Immature natural killer cell (primary cell): ENCODE measurements around the gene HACD3. TPM values are rescaled to one million over a fixed set of nuclear protein-coding genes. Genes with fewer than 3 reads are reported as not detected.

Experiments used
- DNase-seq, 3 donors: peaks; one replicate each; pipeline ENCODE4 v3.0.0; 2022; ENCODE audit warnings: mixed read lengths in 1 of 3
- H3K27ac Mint-ChIP-seq, 6 donors: one replicate each; pipeline ENCODE4 v1.8.0; 2020; ENCODE audit warnings: mixed read lengths in 6 of 6, mild to moderate bottlenecking in 5 of 6, inconsistent platforms in 4 of 6, moderate library complexity in 3 of 6
- H3K27me3 Mint-ChIP-seq, 3 donors: one replicate each; pipeline ENCODE4 v1.8.0; 2020 to 2021; ENCODE audit warnings: low read depth in 3 of 3, mild to moderate bottlenecking in 3 of 3, mixed read lengths in 3 of 3, moderate library complexity in 3 of 3, inconsistent platforms in 1 of 3
- H3K36me3 Mint-ChIP-seq, 3 donors: one replicate each; pipeline ENCODE4 v1.8.0; 2020; ENCODE audit warnings: mixed read lengths in 3 of 3, inconsistent platforms in 2 of 3, mild to moderate bottlenecking in 2 of 3
- H3K4me1 Mint-ChIP-seq, 2 donors: one replicate each; pipeline ENCODE4 v1.8.0; 2020; ENCODE audit warnings: inconsistent platforms in 2 of 2, mild to moderate bottlenecking in 2 of 2, mixed read lengths in 2 of 2, moderate library complexity in 1 of 2
- H3K4me3 Mint-ChIP-seq, 5 donors: one replicate each; pipeline ENCODE4 v1.8.0; 2020; ENCODE audit warnings: mild to moderate bottlenecking in 5 of 5, mixed read lengths in 5 of 5, inconsistent platforms in 3 of 5, moderate library complexity in 3 of 5
- H3K9me3 Mint-ChIP-seq, 6 donors: one replicate each; pipeline ENCODE4 v1.8.0; 2020; ENCODE audit warnings: mild to moderate bottlenecking in 6 of 6, mixed read lengths in 6 of 6, inconsistent platforms in 4 of 6, moderate library complexity in 3 of 6
- polyA plus RNA-seq, 3 donors: library from polyadenylated mRNA; unstranded; fragments of 300-500 nt; fragmentation: Illumina TruSeq; gene quantifications; one replicate each; pipeline ENCODE4 v1.2.3, GENCODE V29; 2021

HACD3 gene
- polyA plus RNA-seq, 3 donors from 2014 or later = 24.4 to 36.7 (median 26.0) TPM

GRCh38 chr15:65558336-65558735, 28.1 kb downstream of the HACD3 start:
- Mint-ChIP-seq H3K4me1 (no peaks in the 10 kb centered on the region), H3K27me3 (peaks cover 0 to 3% (median 3%) of the 10 kb centered on the region in 3 donors), H3K27ac (no peak overlapping the region), H3K4me3 (no peak overlapping the region), H3K36me3 (peaks cover 11 to 24% (median 11%) of the 10 kb centered on the region in 3 donors), H3K9me3 (no peaks in the 10 kb centered on the region)
- DNase-seq = no peak

- Mint-ChIP-seq H3K9me3 (no peaks in the 10 kb centered on the region), H3K27ac (no peak overlapping the region), H3K36me3 (peaks cover 11 to 29% (median 14%) of the 10 kb centered on the region in 3 donors), H3K27me3 (peaks cover 0 to 3% (median 3%) of the 10 kb centered on the region in 3 donors), H3K4me3 (no peak overlapping the region), H3K4me1 (no peaks in the 10 kb centered on the region)
- no peak for DNase-seq
Observed at GRCh38 chr15:65558997-65559760, 28.9 kb downstream of the HACD3 start.

GRCh38 chr15:65559941-65560340, 29.7 kb downstream of the HACD3 start:
- Mint-ChIP-seq H3K4me3 (no peak overlapping the region), H3K36me3 (peaks cover 17 to 35% (median 21%) of the 10 kb centered on the region in 3 donors), H3K27ac (no peak overlapping the region), H3K4me1 (no peaks in the 10 kb centered on the region), H3K27me3 (peaks cover 0 to 3% (median 3%) of the 10 kb centered on the region in 3 donors), H3K9me3 (no peaks in the 10 kb centered on the region)
- DNase-seq = no peak

- H3K27ac Mint-ChIP-seq = peak overlapping the region in 1 of 6 donors; percentile 7
- H3K4me1 Mint-ChIP-seq = no peaks in the 10 kb centered on the region
- DNase-seq = no peak
Observed at GRCh38 chr15:65561934-65562333, 31.7 kb downstream of the HACD3 start.

GRCh38 chr15:65569728-65570127, 39.5 kb downstream of the HACD3 start:
- H3K4me3 Mint-ChIP-seq = no peak overlapping the region
- no peak for DNase-seq
- H3K9me3 Mint-ChIP-seq = no peaks in the 10 kb centered on the region
- H3K36me3 Mint-ChIP-seq = peaks cover 7 to 22% (median 21%) of the 10 kb centered on the region in 3 donors
- no peaks in the 10 kb centered on the region for H3K4me1 Mint-ChIP-seq
- H3K27me3 Mint-ChIP-seq = peaks cover 0 to 1% (median 0%) of the 10 kb centered on the region in 3 donors
- no peak overlapping the region for H3K27ac Mint-ChIP-seq

More at GRCh38 chr15:65561934-65562333, 31.7 kb downstream of the HACD3 start:
- Mint-ChIP-seq H3K4me3 (no peak overlapping the region), H3K36me3 (peaks cover 21 to 40% (median 24%) of the 10 kb centered on the region in 3 donors), H3K9me3 (no peaks in the 10 kb centered on the region), H3K27me3 (peaks cover 0 to 3% (median 2%) of the 10 kb centered on the region in 3 donors)

GRCh38 chr15:65571971-65572370, 41.7 kb downstream of the HACD3 start:
- Mint-ChIP-seq H3K9me3 (no peaks in the 10 kb centered on the region), H3K27ac (no peak overlapping the region), H3K27me3 (peaks cover 0 to 1% (median 0%) of the 10 kb centered on the region in 3 donors), H3K4me1 (no peaks in the 10 kb centered on the region), H3K4me3 (no peak overlapping the region), H3K36me3 (peaks cover 4 to 17% (median 16%) of the 10 kb centered on the region in 3 donors)
- DNase-seq = no peak

- peaks cover 5 to 37% (median 6%) of the 10 kb centered on the region in 3 donors for H3K36me3 Mint-ChIP-seq
- no peak for DNase-seq
- H3K27me3 Mint-ChIP-seq = no peaks in the 10 kb centered on the region
- no peaks in the 10 kb centered on the region for H3K9me3 Mint-ChIP-seq
- H3K4me3 Mint-ChIP-seq = no peak overlapping the region
- peak overlapping the region in 2 of 6 donors; percentile 18 to 40 for H3K27ac Mint-ChIP-seq
- no peaks in the 10 kb centered on the region for H3K4me1 Mint-ChIP-seq
Observed at GRCh38 chr15:65576664-65577063, 46.4 kb downstream of the HACD3 start.

- Mint-ChIP-seq H3K9me3 (no peaks in the 10 kb centered on the region), H3K4me3 (no peak overlapping the region), H3K4me1 (peaks cover 0 to 4% of the 10 kb centered on the region in 2 donors), H3K27ac (peak overlapping the region in 5 of 6 donors; percentile 18 to 45 (median 40)), H3K36me3 (peaks cover 12 to 44% (median 13%) of the 10 kb centered on the region in 3 donors), H3K27me3 (no peaks in the 10 kb centered on the region)
- no peak for DNase-seq
Observed at GRCh38 chr15:65577129-65577996, 47.1 kb downstream of the HACD3 start.

GRCh38 chr15:65578904-65579728, 48.9 kb downstream of the HACD3 start:
- H3K27ac Mint-ChIP-seq = peak overlapping the region in 3 of 6 donors; percentile 11 to 53 (median 34)
- no peaks in the 10 kb centered on the region for H3K9me3 Mint-ChIP-seq
- H3K4me3 Mint-ChIP-seq = no peak overlapping the region
- peaks cover 16 to 56% (median 20%) of the 10 kb centered on the region in 3 donors for H3K36me3 Mint-ChIP-seq
- no peak for DNase-seq
- peaks cover 0 to 4% (median 2%) of the 10 kb centered on the region in 3 donors for H3K27me3 Mint-ChIP-seq
- H3K4me1 Mint-ChIP-seq = peaks cover 12 to 21% of the 10 kb centered on the region in 2 donors

- peaks cover 16 to 57% (median 20%) of the 10 kb centered on the region in 3 donors for H3K36me3 Mint-ChIP-seq
Observed at GRCh38 chr15:65579762-65580161, 49.5 kb downstream of the HACD3 start.

GRCh38 chr15:65580287-65580686, 50.0 kb downstream of the HACD3 start:
- Mint-ChIP-seq H3K36me3 (peaks cover 16 to 57% (median 20%) of the 10 kb centered on the region in 3 donors), H3K4me3 (no peak overlapping the region), H3K4me1 (peaks cover 19 to 29% of the 10 kb centered on the region in 2 donors), H3K9me3 (no peaks in the 10 kb centered on the region), H3K27ac (peak overlapping the region in 1 of 6 donors; percentile 24), H3K27me3 (peaks cover 0 to 4% (median 2%) of the 10 kb centered on the region in 3 donors)
- DNase-seq = no peak

More at GRCh38 chr15:65579762-65580161, 49.5 kb downstream of the HACD3 start:
- no peaks in the 10 kb centered on the region for H3K9me3 Mint-ChIP-seq
- H3K4me3 Mint-ChIP-seq = no peak overlapping the region
- DNase-seq = no peak
- peaks cover 18 to 28% of the 10 kb centered on the region in 2 donors for H3K4me1 Mint-ChIP-seq
- peaks cover 0 to 4% (median 2%) of the 10 kb centered on the region in 3 donors for H3K27me3 Mint-ChIP-seq
- H3K27ac Mint-ChIP-seq = peak overlapping the region in 1 of 6 donors; percentile 59

GRCh38 chr15:65583701-65584100, 53.4 kb downstream of the HACD3 start:
- H3K27ac Mint-ChIP-seq = peak overlapping the region; percentile 76 to 93 (median 87)
- peak; percentile 49 to 63 (median 56) for DNase-seq
- peaks cover 17 to 58% (median 27%) of the 10 kb centered on the region in 3 donors for H3K36me3 Mint-ChIP-seq
- peak overlapping the region; percentile 18 to 49 (median 39) for H3K4me3 Mint-ChIP-seq
- H3K27me3 Mint-ChIP-seq = peaks cover 0 to 4% (median 2%) of the 10 kb centered on the region in 3 donors
- H3K9me3 Mint-ChIP-seq = no peaks in the 10 kb centered on the region
- peaks cover 19 to 29% of the 10 kb centered on the region in 2 donors for H3K4me1 Mint-ChIP-seq

- peak overlapping the region; percentile 76 to 93 (median 87) for H3K27ac Mint-ChIP-seq
- peaks cover 17 to 55% (median 27%) of the 10 kb centered on the region in 3 donors for H3K36me3 Mint-ChIP-seq
- H3K9me3 Mint-ChIP-seq = no peaks in the 10 kb centered on the region
- peaks cover 0 to 4% (median 2%) of the 10 kb centered on the region in 3 donors for H3K27me3 Mint-ChIP-seq
- H3K4me3 Mint-ChIP-seq = peak overlapping the region in 4 of 5 donors; percentile 18 to 49 (median 36)
- H3K4me1 Mint-ChIP-seq = peaks cover 19 to 29% of the 10 kb centered on the region in 2 donors
- DNase-seq = no peak
Observed at GRCh38 chr15:65584241-65584640, 54.0 kb downstream of the HACD3 start.
